Measurements from ENCODE around the gene TBX10.

- TF ChIP-seq TCF12 (IDR thresholded peaks at IDR 0.05; ENCODE audit: low read depth, low read length) (peak; percentile 88), RAD21 (IDR thresholded peaks at IDR 0.05 in 1 of 2, conservative IDR thresholded peaks at IDR 0.05 in 1 of 2; ENCODE audit: low read depth in 2 of 2, low read length in 2 of 2) (peak; percentile 30 to 64; a peak in 3 of 4 replicates), POLR2A (IDR thresholded peaks at IDR 0.05; ENCODE audit: control extremely low read depth in 1 of 2, low read depth in 2 of 2, low read length in 2 of 2) (peak; percentile 97 to 98)
- TF ChIP-seq, protein P1, sequence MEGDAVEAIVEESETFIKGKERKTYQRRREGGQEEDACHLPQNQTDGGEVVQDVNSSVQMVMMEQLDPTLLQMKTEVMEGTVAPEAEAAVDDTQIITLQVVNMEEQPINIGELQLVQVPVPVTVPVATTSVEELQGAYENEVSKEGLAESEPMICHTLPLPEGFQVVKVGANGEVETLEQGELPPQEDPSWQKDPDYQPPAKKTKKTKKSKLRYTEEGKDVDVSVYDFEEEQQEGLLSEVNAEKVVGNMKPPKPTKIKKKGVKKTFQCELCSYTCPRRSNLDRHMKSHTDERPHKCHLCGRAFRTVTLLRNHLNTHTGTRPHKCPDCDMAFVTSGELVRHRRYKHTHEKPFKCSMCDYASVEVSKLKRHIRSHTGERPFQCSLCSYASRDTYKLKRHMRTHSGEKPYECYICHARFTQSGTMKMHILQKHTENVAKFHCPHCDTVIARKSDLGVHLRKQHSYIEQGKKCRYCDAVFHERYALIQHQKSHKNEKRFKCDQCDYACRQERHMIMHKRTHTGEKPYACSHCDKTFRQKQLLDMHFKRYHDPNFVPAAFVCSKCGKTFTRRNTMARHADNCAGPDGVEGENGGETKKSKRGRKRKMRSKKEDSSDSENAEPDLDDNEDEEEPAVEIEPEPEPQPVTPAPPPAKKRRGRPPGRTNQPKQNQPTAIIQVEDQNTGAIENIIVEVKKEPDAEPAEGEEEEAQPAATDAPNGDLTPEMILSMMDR (IDR thresholded peaks at IDR 0.05; ENCODE audit: control extremely low read depth in 1 of 3, insufficient read depth in 1 of 3, low read depth in 1 of 3, low read length in 3 of 3), result peak; percentile 52 to 87 (median 64)
- TF ChIP-seq, protein P2, sequence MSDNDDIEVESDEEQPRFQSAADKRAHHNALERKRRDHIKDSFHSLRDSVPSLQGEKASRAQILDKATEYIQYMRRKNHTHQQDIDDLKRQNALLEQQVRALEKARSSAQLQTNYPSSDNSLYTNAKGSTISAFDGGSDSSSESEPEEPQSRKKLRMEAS (IDR thresholded peaks at IDR 0.05), result 0 out of 2 replicates have a peak, but pooled peaks have one; percentile 8
Measured at GRCh38 chr11:67583247-67584204, 56.0 kb downstream of the TBX10 start, which contains the start of gene GSTP1.
